ENCODE results near the gene CERT1.

The CERT1 gene

GRCh38 chr5:75373862-75374261 is 137.6 kb downstream of the CERT1 start:
- H3K9me3 ChIP-seq (ENCODE audit: control insufficient read depth in 2 of 2, low read length in 2 of 2), result no peaks in the 10 kb centered on the region
- H3K36me3 ChIP-seq (ENCODE audit: control insufficient read depth in 2 of 2, insufficient read depth in 2 of 2, low read length in 2 of 2), result peaks cover 9 to 20% of the 10 kb centered on the region in 2 donors
- H3K9ac ChIP-seq (ENCODE audit: low read length in 2 of 2), result no peak overlapping the region
- H3K27me3 ChIP-seq (ENCODE audit: control insufficient read depth in 1 of 2, insufficient read depth in 2 of 2, low read length in 2 of 2), result no peaks in the 10 kb centered on the region
- H3K4me3 ChIP-seq (ENCODE audit: low read length in 2 of 2), result no peak overlapping the region
- H3K4me1 ChIP-seq (ENCODE audit: control insufficient read depth, insufficient read depth, low read length), result no peaks in the 10 kb centered on the region
- H3K27ac ChIP-seq (ENCODE audit: low read length), result no peak overlapping the region

GRCh38 chr5:75368391-75368790 is 143.0 kb downstream of the CERT1 start:
- Histone ChIP-seq H3K27ac (ENCODE audit: low read length) (no peak overlapping the region), H3K9ac (ENCODE audit: low read length in 2 of 2) (no peak overlapping the region), H3K4me3 (ENCODE audit: low read length in 2 of 2) (no peak overlapping the region), H3K9me3 (ENCODE audit: control insufficient read depth in 2 of 2, low read length in 2 of 2) (no peaks in the 10 kb centered on the region), H3K4me1 (ENCODE audit: control insufficient read depth, insufficient read depth, low read length) (peaks cover 6% of the 10 kb centered on the region), H3K27me3 (ENCODE audit: control insufficient read depth in 1 of 2, insufficient read depth in 2 of 2, low read length in 2 of 2) (no peaks in the 10 kb centered on the region), H3K36me3 (ENCODE audit: control insufficient read depth in 2 of 2, insufficient read depth in 2 of 2, low read length in 2 of 2) (peaks cover 0 to 4% of the 10 kb centered on the region in 2 donors)

GRCh38 chr5:75367401-75367800 is 144.0 kb downstream of the CERT1 start:
- H3K9me3 ChIP-seq (ENCODE audit: control insufficient read depth in 2 of 2, low read length in 2 of 2), result no peaks in the 10 kb centered on the region
- H3K27me3 ChIP-seq (ENCODE audit: control insufficient read depth in 1 of 2, insufficient read depth in 2 of 2, low read length in 2 of 2), result no peaks in the 10 kb centered on the region
- H3K9ac ChIP-seq (ENCODE audit: low read length in 2 of 2), result no peak overlapping the region
- H3K4me3 ChIP-seq (ENCODE audit: low read length in 2 of 2), result no peak overlapping the region
- H3K27ac ChIP-seq (ENCODE audit: low read length), result no peak overlapping the region
- peaks cover 0 to 2% of the 10 kb centered on the region in 2 donors for H3K36me3 ChIP-seq (ENCODE audit: control insufficient read depth in 2 of 2, insufficient read depth in 2 of 2, low read length in 2 of 2)
- H3K4me1 ChIP-seq (ENCODE audit: control insufficient read depth, insufficient read depth, low read length), result peaks cover 9% of the 10 kb centered on the region

- Histone ChIP-seq H3K27me3 (ENCODE audit: control insufficient read depth in 1 of 2, insufficient read depth in 2 of 2, low read length in 2 of 2) (no peaks in the 10 kb centered on the region), H3K4me3 (ENCODE audit: low read length in 2 of 2) (no peak overlapping the region), H3K36me3 (ENCODE audit: control insufficient read depth in 2 of 2, insufficient read depth in 2 of 2, low read length in 2 of 2) (peaks cover 0 to 3% of the 10 kb centered on the region in 2 donors), H3K9me3 (ENCODE audit: control insufficient read depth in 2 of 2, low read length in 2 of 2) (no peaks in the 10 kb centered on the region), H3K27ac (ENCODE audit: low read length) (no peak overlapping the region), H3K4me1 (ENCODE audit: control insufficient read depth, insufficient read depth, low read length) (peaks cover 9% of the 10 kb centered on the region), H3K9ac (ENCODE audit: low read length in 2 of 2) (no peak overlapping the region)
Measured at GRCh38 chr5:75366787-75367186, 144.6 kb downstream of the CERT1 start.

- H3K9me3 ChIP-seq (ENCODE audit: control insufficient read depth in 2 of 2, low read length in 2 of 2), result no peaks in the 10 kb centered on the region
- no peak overlapping the region for H3K27ac ChIP-seq (ENCODE audit: low read length)
Measured at GRCh38 chr5:75365740-75366139, 145.7 kb downstream of the CERT1 start.

GRCh38 chr5:75364571-75365280 is 146.7 kb downstream of the CERT1 start:
- Histone ChIP-seq H3K27ac (ENCODE audit: low read length) (no peak overlapping the region), H3K27me3 (ENCODE audit: control insufficient read depth in 1 of 2, insufficient read depth in 2 of 2, low read length in 2 of 2) (no peaks in the 10 kb centered on the region), H3K4me1 (ENCODE audit: control insufficient read depth, insufficient read depth, low read length) (peaks cover 9% of the 10 kb centered on the region), H3K9me3 (ENCODE audit: control insufficient read depth in 2 of 2, low read length in 2 of 2) (no peaks in the 10 kb centered on the region), H3K36me3 (ENCODE audit: control insufficient read depth in 2 of 2, insufficient read depth in 2 of 2, low read length in 2 of 2) (peaks cover 9 to 10% of the 10 kb centered on the region in 2 donors), H3K9ac (ENCODE audit: low read length in 2 of 2) (no peak overlapping the region), H3K4me3 (ENCODE audit: low read length in 2 of 2) (no peak overlapping the region)

More at GRCh38 chr5:75365740-75366139, 145.7 kb downstream of the CERT1 start:
- no peak overlapping the region for H3K4me3 ChIP-seq (ENCODE audit: low read length in 2 of 2)
- no peaks in the 10 kb centered on the region for H3K27me3 ChIP-seq (ENCODE audit: control insufficient read depth in 1 of 2, insufficient read depth in 2 of 2, low read length in 2 of 2)
- peaks cover 9% of the 10 kb centered on the region for H3K4me1 ChIP-seq (ENCODE audit: control insufficient read depth, insufficient read depth, low read length)
- H3K36me3 ChIP-seq (ENCODE audit: control insufficient read depth in 2 of 2, insufficient read depth in 2 of 2, low read length in 2 of 2), result peaks cover 2 to 3% of the 10 kb centered on the region in 2 donors
- H3K9ac ChIP-seq (ENCODE audit: low read length in 2 of 2), result no peak overlapping the region

- Histone ChIP-seq H3K27me3 (ENCODE audit: control insufficient read depth in 1 of 2, insufficient read depth in 2 of 2, low read length in 2 of 2) (no peaks in the 10 kb centered on the region), H3K4me3 (ENCODE audit: low read length in 2 of 2) (peak overlapping the region in 1 of 2 donors; percentile 29), H3K4me1 (ENCODE audit: control insufficient read depth, insufficient read depth, low read length) (peaks cover 9% of the 10 kb centered on the region), H3K9me3 (ENCODE audit: control insufficient read depth in 2 of 2, low read length in 2 of 2) (no peaks in the 10 kb centered on the region), H3K36me3 (ENCODE audit: control insufficient read depth in 2 of 2, insufficient read depth in 2 of 2, low read length in 2 of 2) (peaks cover 17 to 19% of the 10 kb centered on the region in 2 donors), H3K27ac (ENCODE audit: low read length) (no peak overlapping the region), H3K9ac (ENCODE audit: low read length in 2 of 2) (no peak overlapping the region)
Measured at GRCh38 chr5:75363726-75364495, 147.5 kb downstream of the CERT1 start.

- Histone ChIP-seq H3K4me1 (ENCODE audit: control insufficient read depth, insufficient read depth, low read length) (peaks cover 9% of the 10 kb centered on the region), H3K4me3 (ENCODE audit: low read length in 2 of 2) (no peak overlapping the region), H3K9me3 (ENCODE audit: control insufficient read depth in 2 of 2, low read length in 2 of 2) (no peaks in the 10 kb centered on the region), H3K9ac (ENCODE audit: low read length in 2 of 2) (no peak overlapping the region), H3K27ac (ENCODE audit: low read length) (no peak overlapping the region), H3K27me3 (ENCODE audit: control insufficient read depth in 1 of 2, insufficient read depth in 2 of 2, low read length in 2 of 2) (no peaks in the 10 kb centered on the region), H3K36me3 (ENCODE audit: control insufficient read depth in 2 of 2, insufficient read depth in 2 of 2, low read length in 2 of 2) (peaks cover 17 to 20% of the 10 kb centered on the region in 2 donors)
Measured at GRCh38 chr5:75363111-75363510, 148.3 kb downstream of the CERT1 start.

GRCh38 chr5:75362474-75362975 is 148.9 kb downstream of the CERT1 start:
- Histone ChIP-seq H3K9ac (ENCODE audit: low read length in 2 of 2) (no peak overlapping the region), H3K4me1 (ENCODE audit: control insufficient read depth, insufficient read depth, low read length) (peaks cover 9% of the 10 kb centered on the region), H3K36me3 (ENCODE audit: control insufficient read depth in 2 of 2, insufficient read depth in 2 of 2, low read length in 2 of 2) (peaks cover 21 to 23% of the 10 kb centered on the region in 2 donors), H3K27ac (ENCODE audit: low read length) (no peak overlapping the region), H3K27me3 (ENCODE audit: control insufficient read depth in 1 of 2, insufficient read depth in 2 of 2, low read length in 2 of 2) (no peaks in the 10 kb centered on the region), H3K9me3 (ENCODE audit: control insufficient read depth in 2 of 2, low read length in 2 of 2) (no peaks in the 10 kb centered on the region), H3K4me3 (ENCODE audit: low read length in 2 of 2) (no peak overlapping the region)

GRCh38 chr5:75361310-75361709 is 150.1 kb downstream of the CERT1 start:
- Histone ChIP-seq H3K36me3 (ENCODE audit: control insufficient read depth in 2 of 2, insufficient read depth in 2 of 2, low read length in 2 of 2) (peaks cover 32 to 34% of the 10 kb centered on the region in 2 donors), H3K27me3 (ENCODE audit: control insufficient read depth in 1 of 2, insufficient read depth in 2 of 2, low read length in 2 of 2) (no peaks in the 10 kb centered on the region), H3K9me3 (ENCODE audit: control insufficient read depth in 2 of 2, low read length in 2 of 2) (no peaks in the 10 kb centered on the region), H3K9ac (ENCODE audit: low read length in 2 of 2) (no peak overlapping the region), H3K4me1 (ENCODE audit: control insufficient read depth, insufficient read depth, low read length) (peaks cover 9% of the 10 kb centered on the region), H3K4me3 (ENCODE audit: low read length in 2 of 2) (no peak overlapping the region), H3K27ac (ENCODE audit: low read length) (no peak overlapping the region)
